NCI-H226 (cell line): ENCODE measurements around the gene HMSD.
"Not testable (repeated sequence)": the region's sequence is repeated elsewhere in the genome, so short reads cannot be mapped to it uniquely, and the experiment has no call there.

Experiments
- DNase-seq: peaks from one replicate; pipeline ENCODE4 v3.0.0-alpha.2; 2015

The HMSD gene, protein sequence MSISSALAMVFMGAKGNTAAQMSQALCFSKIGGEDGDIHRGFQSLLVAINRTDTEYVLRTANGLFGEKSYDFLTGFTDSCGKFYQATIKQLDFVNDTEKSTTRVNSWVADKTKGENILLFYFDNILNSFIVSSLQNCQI

DNA sequence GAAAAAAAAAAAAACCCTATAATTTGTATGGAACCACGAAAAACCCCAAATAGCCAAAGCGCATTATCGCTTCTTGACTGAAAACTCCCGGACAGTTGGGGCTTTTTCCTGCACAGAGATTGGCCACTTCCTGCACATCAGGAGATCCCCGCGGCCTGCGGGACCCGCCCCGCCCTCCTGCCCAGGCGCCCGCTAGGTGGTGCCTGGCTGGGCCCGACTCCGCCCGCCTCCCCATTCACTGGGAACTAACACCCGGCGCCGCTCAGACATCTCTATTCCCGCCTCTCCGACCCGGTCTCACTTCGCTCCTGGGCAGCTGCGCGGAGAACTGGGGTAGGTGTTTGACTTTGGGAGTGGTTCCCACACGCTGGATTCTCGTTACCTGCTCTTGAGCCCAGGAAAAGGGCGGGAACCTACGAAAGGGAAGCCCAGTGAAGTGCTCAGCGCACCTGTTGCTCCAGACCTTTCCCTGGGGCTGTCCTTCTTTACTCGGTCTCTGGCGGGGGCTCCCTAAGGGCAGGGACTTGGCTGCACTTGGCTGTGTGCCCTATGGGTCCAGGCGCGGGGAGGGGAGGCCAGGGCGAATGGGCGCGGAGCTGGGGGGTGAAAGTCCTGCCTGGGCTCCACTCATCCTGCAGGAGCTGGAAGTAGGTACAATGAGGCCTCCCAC, at the start of gene HMSD:
TSS of gene HMSD (plus strand) at position 234 of the 670 bp plus-strand sequence. CDS start 4,155 bp downstream, outside the sequence.
- no peak for DNase-seq

GRCh38 chr18:63903851-63904570, 45.1 kb upstream of the HMSD start:
- DNase-seq, result no peak

- no peak for DNase-seq
Observed at GRCh38 chr18:63904694-63905093, 44.4 kb upstream of the HMSD start.

DNA sequence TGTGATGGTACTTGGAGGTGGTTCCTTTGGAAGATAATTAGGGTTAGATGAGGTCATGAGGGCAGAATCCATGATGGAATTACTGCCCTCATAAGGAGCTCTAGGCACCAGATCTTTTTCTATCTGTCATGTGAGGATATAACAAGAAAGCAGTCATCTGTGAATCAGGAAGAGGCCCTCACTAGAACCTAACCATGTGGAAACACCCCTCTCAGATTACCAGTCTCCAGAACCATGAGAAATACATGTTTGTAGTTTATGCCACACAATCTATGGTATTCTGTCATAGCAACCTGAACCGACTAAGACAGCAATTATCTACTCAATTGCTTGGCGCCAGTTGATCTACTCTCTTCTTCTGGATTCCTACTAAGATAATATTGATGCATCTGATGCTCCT, 43.7 kb upstream of the HMSD start:
- no peak for DNase-seq

GRCh38 chr18:63906056-63906455, 43.0 kb upstream of the HMSD start:
- no peak for DNase-seq

- no peak for DNase-seq
Observed at GRCh38 chr18:63907664-63908063, 41.4 kb upstream of the HMSD start, which contains the start of gene SERPINB10. Gene SERPINB10 (plus strand): TSS chr18:63907958. CDS start chr18:63915511, 7,553 bp downstream.

DNA sequence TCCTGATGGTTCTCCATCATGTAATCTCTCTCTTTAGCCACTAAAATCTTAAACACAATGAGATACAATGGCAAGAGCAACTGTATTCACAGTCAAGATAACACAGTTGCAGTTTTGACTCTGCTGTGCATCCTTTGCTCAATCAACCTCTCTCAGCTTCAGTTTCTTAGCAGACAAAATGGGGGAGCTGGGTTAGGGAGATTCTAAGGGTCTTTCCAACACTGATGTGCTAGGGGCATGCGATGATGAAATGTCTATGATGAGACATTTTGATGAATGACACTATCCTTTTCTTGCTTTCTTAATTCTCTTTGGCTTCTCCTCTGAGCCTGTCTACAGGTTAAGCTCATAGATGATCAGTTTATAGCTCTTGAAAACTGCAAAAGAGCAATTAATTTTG, 40.2 kb upstream of the HMSD start:
- no peak for DNase-seq

GRCh38 chr18:63909870-63910269, 39.2 kb upstream of the HMSD start:
- no peak for DNase-seq

DNA sequence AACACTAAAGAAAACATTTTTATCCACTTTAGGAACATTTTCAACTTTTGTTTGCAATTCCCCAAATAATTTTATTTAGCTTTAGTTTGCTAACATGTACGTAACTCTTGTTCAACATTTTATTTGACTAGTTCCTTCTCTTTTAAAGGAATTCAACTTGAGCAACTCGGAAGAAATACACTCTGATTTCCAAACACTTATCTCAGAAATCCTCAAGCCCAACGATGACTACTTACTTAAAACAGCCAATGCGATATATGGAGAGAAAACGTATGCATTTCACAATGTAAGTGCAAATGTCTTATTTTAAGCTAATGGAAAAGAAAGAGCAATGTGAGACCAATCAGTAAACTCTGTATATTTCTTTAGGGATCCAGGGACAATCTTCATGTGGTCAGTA, 31.3 kb upstream of the HMSD start:
- no peak for DNase-seq

- DNase-seq, result no peak
Observed at GRCh38 chr18:63922049-63922448, 27.1 kb upstream of the HMSD start.

GRCh38 chr18:63924551-63924950, 24.6 kb upstream of the HMSD start:
- no peak for DNase-seq

- no peak for DNase-seq
Observed at GRCh38 chr18:63928331-63928730, 20.8 kb upstream of the HMSD start.

- not testable (repeated sequence) for DNase-seq
Observed at GRCh38 chr18:63929369-63929768, 19.7 kb upstream of the HMSD start.

GRCh38 chr18:63930773-63931354, 18.2 kb upstream of the HMSD start:
- DNase-seq, result no peak

GRCh38 chr18:63936156-63936931, 12.8 kb upstream of the HMSD start:
- DNase-seq, result peak; percentile 54

DNA sequence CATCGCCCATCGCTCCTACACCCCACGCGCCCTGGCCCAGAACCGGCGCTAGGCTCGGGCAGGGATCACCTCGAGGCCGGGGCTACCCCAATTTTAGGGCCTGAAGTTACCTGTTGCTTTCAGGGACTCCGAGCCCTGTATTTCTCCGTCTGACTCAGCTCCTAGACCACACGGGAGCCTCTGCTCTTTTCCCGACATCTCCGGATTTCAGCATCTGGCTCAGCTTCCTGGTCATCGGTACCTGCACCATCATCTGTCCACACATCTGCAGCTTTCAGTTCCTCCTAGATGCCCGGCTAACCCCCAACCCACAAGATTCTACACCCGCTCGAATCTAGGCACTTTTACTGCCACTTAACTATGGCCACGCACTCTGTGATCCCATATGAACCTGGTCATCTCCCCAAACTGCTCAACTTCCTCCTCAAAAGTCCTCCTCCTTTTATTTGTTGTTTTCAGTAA, 12.1 kb upstream of the HMSD start:
- no peak for DNase-seq

- no peak for DNase-seq
Observed at GRCh38 chr18:63940008-63940407, 9.1 kb upstream of the HMSD start.

DNA sequence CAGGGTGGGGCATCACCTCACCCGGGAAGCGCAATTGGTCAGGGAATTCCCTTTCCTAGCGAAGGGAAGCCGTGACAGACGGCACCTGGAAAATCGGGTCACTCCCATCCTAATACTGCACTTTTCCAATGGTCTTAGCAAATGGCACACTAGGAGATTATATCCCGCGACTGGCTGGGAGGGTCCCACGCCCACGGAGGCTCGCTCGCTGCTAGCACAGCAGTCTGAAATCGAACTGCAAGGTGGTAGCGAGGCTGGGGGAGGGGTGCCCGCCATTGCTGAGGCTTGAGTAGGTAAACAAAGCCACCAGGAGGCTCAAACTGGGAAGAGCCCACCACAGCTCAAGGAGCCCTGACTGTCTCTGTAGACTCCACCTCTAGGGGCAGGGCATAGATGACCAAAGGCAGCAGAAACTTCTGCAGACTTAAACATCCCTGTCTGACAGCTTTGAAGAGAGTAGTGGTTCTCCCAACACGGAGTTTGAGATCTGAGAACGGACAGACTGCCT, 8.5 kb upstream of the HMSD start:
- DNase-seq, result not testable (repeated sequence)

DNA sequence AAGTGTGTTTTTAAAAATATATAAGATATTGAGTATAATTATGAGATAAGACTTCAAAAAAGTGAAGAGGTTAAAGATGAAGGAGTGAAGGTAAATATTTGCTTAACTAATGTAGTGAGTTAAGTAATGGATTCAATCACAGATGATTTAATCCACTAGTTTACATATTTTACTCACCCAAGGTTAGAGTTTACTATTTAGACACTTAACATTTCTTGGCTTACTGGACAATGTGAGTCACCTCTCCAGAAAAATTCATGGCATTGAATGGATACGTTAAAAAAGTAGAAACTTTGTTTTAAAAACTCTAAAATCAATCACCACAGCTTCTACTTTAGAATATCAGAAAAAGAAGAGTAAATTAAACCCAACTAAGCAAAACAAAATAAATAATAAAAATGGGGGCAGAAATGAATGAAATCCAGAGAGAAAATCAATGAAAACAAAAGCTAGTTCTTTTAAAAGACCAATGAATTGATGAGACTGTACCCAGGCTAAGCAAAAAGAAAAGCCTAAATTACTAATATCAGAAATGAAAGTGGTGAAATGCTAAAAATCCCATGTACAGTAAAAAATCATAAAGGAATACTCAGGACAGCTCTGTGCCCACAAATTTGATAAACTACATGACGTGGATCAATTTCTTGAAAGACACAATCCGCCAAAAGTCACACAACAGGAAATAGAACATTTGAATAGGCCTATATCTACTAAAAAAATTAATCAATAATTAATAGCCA, 1.9 kb upstream of the HMSD start:
- no peak for DNase-seq

DNA sequence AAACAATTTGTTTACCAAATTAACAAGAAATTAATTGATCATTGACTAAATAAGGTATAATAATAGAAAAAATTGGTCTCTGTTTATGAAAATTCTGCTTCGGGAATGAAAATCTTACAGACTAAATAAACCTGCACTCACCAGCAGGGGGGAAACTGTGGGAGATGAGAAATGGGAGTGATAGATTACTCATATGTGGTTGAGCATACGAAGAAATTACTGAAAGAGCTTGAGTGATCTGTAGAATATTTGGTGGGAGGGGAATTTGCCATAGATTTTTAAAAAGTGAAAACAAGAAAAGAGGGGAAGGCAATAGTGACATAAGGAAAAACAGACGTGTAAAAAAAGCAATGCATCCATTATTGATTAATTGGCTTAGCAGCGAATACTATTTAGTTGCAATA, 2.2 kb downstream of the HMSD start:
- peak; percentile 26 for DNase-seq

- no peak for DNase-seq
Observed at GRCh38 chr18:63953811-63954210, 4.7 kb downstream of the HMSD start.

GRCh38 chr18:63956755-63957154, 7.7 kb downstream of the HMSD start:
- no peak for DNase-seq
